Ishikawa (cell line): ENCODE measurements around the gene SELENOF.

ENCODE experiments used
- CEBPB ChIP-seq: IDR thresholded peaks from 2 replicates; pipeline ENCODE4 v1.6.1; 2012
- CREB1 ChIP-seq: IDR thresholded peaks from 2 replicates; pipeline ENCODE4 v1.6.1; 2012; ENCODE audit warnings: low read depth
- EGR1 ChIP-seq: IDR thresholded peaks from 2 replicates; pipeline ENCODE4 v1.6.1; 2012
- EP300 ChIP-seq: IDR thresholded peaks from 2 replicates; pipeline ENCODE4 v1.6.1; 2012; ENCODE audit warnings: borderline replicate concordance
- FOXM1 ChIP-seq: IDR thresholded peaks from 2 replicates; pipeline ENCODE4 v1.6.1; 2012; ENCODE audit warnings: low read depth, borderline replicate concordance
- MAX ChIP-seq: IDR thresholded peaks from 2 replicates; pipeline ENCODE4 v1.6.1; 2012
- NFIC ChIP-seq: IDR thresholded peaks from 2 replicates; pipeline ENCODE4 v1.6.1; 2012
- RAD21 ChIP-seq: IDR thresholded peaks from 2 replicates; pipeline ENCODE4 v1.6.1; 2012; ENCODE audit warnings: low read depth
- REST ChIP-seq: IDR thresholded peaks from 2 replicates; pipeline ENCODE4 v1.6.1; 2012; ENCODE audit warnings: low read depth, mild to moderate bottlenecking
- TAF1 ChIP-seq: IDR thresholded peaks from 2 replicates; pipeline ENCODE4 v1.6.1; 2012; ENCODE audit warnings: low read depth, mild to moderate bottlenecking
- TCF12 ChIP-seq: IDR thresholded peaks from 2 replicates; pipeline ENCODE4 v1.6.1; 2012; ENCODE audit warnings: low read depth
- TEAD4 ChIP-seq: IDR thresholded peaks from 2 replicates; pipeline ENCODE4 v1.6.1; 2012
- USF1 ChIP-seq: IDR thresholded peaks from 2 replicates; pipeline ENCODE4 v1.6.1; 2012
- YY1 ChIP-seq: IDR thresholded peaks from 2 replicates; pipeline ENCODE4 v1.6.1; 2012; ENCODE audit warnings: low read depth
- ZBTB7A ChIP-seq: IDR thresholded peaks from 2 replicates; pipeline ENCODE4 v1.6.1; 2012; ENCODE audit warnings: low read depth

SELENOF gene

GRCh38 chr1:86926883-86927282, 13.0 kb upstream of the SELENOF start:
- no peak for TF ChIP-seq EP300
- TF ChIP-seq YY1 = no peak
- no peak for TF ChIP-seq CREB1
- no peak for TF ChIP-seq REST
- TF ChIP-seq EGR1 = no peak
- TF ChIP-seq TAF1 = no peak

- no peak for TF ChIP-seq YY1
- no peak for TF ChIP-seq RAD21
- TF ChIP-seq USF1 = no peak
- no peak for TF ChIP-seq CEBPB
- TF ChIP-seq REST = no peak
- TF ChIP-seq FOXM1 = no peak
- TF ChIP-seq CREB1 = no peak
- TF ChIP-seq TAF1 = no peak
- no peak for TF ChIP-seq TCF12
- TF ChIP-seq EGR1 = no peak
- no peak for TF ChIP-seq EP300
- no peak for TF ChIP-seq NFIC
- no peak for TF ChIP-seq MAX
- TF ChIP-seq TEAD4 = no peak
- TF ChIP-seq ZBTB7A = no peak
Measured at GRCh38 chr1:86925742-86926141, 11.8 kb upstream of the SELENOF start.

GRCh38 chr1:86924324-86924960, 10.5 kb upstream of the SELENOF start:
- no peak for TF ChIP-seq MAX
- TF ChIP-seq EGR1 = no peak
- TF ChIP-seq RAD21 = no peak
- no peak for TF ChIP-seq FOXM1
- no peak for TF ChIP-seq YY1
- TF ChIP-seq TEAD4 = no peak
- no peak for TF ChIP-seq CEBPB
- no peak for TF ChIP-seq REST
- no peak for TF ChIP-seq ZBTB7A

GRCh38 chr1:86922445-86922844, 8.5 kb upstream of the SELENOF start:
- TF ChIP-seq TCF12 (no peak), RAD21 (no peak), CREB1 (no peak), ZBTB7A (no peak), CEBPB (no peak), TAF1 (no peak), TEAD4 (no peak), YY1 (no peak), USF1 (no peak), FOXM1 (no peak), MAX (no peak), NFIC (no peak), EP300 (no peak), EGR1 (no peak)
